ENCODE results near the gene NEBL. TPM values are rescaled to one million over a fixed set of nuclear protein-coding genes. Genes with fewer than 3 reads are reported as not detected.

NEBL gene
- total RNA-seq, 1 experiment from 2014 or later: 11.5 TPM

DNA sequence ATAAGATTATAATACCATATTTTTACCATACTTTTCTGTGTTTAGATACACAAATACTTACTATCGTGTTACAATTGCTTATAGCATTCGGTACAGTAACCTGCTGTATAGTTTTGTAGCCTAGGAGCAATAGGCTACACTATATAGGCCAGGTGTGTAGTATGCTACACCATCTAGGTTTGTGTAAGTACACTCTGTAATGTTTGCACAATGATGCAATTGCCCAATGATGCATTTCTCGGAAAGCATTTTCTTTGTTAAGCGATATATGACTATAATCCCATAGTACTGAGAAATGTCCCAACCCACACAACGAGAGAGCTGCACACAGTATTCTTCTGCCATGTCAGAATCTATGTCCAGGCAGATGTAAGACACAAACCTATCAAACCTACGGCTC lies 160.0 kb downstream of the NEBL start:
- TF ChIP-seq EZH2 (IDR thresholded peaks at IDR 0.05; ENCODE audit: borderline replicate concordance, low read depth, low read length, poor library complexity, severe bottlenecking): no peak
- TF ChIP-seq, protein P1, sequence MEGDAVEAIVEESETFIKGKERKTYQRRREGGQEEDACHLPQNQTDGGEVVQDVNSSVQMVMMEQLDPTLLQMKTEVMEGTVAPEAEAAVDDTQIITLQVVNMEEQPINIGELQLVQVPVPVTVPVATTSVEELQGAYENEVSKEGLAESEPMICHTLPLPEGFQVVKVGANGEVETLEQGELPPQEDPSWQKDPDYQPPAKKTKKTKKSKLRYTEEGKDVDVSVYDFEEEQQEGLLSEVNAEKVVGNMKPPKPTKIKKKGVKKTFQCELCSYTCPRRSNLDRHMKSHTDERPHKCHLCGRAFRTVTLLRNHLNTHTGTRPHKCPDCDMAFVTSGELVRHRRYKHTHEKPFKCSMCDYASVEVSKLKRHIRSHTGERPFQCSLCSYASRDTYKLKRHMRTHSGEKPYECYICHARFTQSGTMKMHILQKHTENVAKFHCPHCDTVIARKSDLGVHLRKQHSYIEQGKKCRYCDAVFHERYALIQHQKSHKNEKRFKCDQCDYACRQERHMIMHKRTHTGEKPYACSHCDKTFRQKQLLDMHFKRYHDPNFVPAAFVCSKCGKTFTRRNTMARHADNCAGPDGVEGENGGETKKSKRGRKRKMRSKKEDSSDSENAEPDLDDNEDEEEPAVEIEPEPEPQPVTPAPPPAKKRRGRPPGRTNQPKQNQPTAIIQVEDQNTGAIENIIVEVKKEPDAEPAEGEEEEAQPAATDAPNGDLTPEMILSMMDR (conservative IDR thresholded peaks at IDR 0.05; ENCODE audit: low read depth, low read length): no peak
- intact Hi-C loops (cut with micrococcal nuclease; ENCODE audit: unreplicated experiment): no loop called here
- no peak overlapping the region for H3K4me3 ChIP-seq (ENCODE audit: low read depth, low read length, poor library complexity, severe bottlenecking)
- CTCF ChIA-PET: no interaction called here
- no peaks in the 10 kb centered on the region for H3K4me1 ChIP-seq (ENCODE audit: insufficient read depth, low read length, poor library complexity, severe bottlenecking)
- H3K27ac ChIP-seq (ENCODE audit: low read depth, low read length, poor library complexity, severe bottlenecking): no peak overlapping the region
- BruUV-seq (replicated peaks): no TSS peak
- no peaks in the 10 kb centered on the region for H3K27me3 ChIP-seq (replicated peaks; ENCODE audit: insufficient read depth, low read depth, low read length, poor library complexity)
- POLR2A ChIA-PET (ENCODE audit: low non-redundant PET): no interaction called here
- DNase-seq (ENCODE audit: low spot score): no peak
- no peaks in the 10 kb centered on the region for H3K9me3 ChIP-seq (ENCODE audit: low read depth, low read length, poor library complexity, severe bottlenecking)
- H3K36me3 ChIP-seq (ENCODE audit: insufficient read depth, low read length, poor library complexity, severe bottlenecking): no peaks in the 10 kb centered on the region

All from A673 (cell line).